Measurements from ENCODE around the gene GPC3.

GPC3 gene

DNA sequence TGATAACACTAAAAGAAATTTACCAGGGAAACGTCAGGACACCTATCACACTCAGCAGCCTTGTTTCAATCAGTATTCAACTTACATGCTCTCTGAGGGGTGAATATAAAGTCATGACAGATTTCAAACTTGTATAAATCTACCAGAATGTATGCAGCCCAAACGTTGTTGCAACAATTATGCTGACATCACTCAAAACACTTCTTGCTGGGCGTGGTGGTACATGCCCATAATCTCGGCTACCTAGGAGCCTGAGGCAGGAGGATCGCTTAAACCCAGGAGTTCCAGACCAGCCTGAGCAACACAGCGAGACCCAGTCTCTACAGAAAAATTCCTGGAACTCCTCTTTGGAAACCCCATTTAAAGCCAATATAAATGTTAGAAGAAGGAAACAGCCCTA lies 303.5 kb downstream of the GPC3 start:
- DNase-seq (ENCODE audit: low read depth) = no peak

DNA sequence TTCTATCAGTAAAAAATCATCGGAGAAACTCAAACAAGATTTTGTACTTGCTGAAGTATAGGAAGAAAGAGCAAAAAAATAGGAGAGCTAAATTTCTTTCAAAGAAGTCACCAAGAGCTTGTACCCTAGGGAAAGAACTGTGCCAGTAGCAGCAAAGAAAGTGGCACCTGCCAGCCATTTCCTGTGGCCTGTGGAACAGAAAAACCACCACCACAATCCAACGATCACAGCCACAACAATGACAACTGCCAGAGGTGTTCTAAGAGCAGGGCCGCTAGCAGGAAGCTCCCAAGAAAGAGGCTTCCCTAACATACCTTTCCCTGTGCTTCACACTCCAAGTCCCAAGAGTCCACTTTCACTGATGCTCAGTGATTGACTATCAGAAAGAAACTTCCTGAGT lies 304.0 kb downstream of the GPC3 start:
- no peak for DNase-seq (ENCODE audit: low read depth)

GRCh38 chrX:133677123-133678063 lies 308.0 kb downstream of the GPC3 start:
- DNase-seq (ENCODE audit: low read depth) = no peak

GRCh38 chrX:133676344-133677122 lies 308.9 kb downstream of the GPC3 start:
- DNase-seq (ENCODE audit: low read depth) = no peak

DNA sequence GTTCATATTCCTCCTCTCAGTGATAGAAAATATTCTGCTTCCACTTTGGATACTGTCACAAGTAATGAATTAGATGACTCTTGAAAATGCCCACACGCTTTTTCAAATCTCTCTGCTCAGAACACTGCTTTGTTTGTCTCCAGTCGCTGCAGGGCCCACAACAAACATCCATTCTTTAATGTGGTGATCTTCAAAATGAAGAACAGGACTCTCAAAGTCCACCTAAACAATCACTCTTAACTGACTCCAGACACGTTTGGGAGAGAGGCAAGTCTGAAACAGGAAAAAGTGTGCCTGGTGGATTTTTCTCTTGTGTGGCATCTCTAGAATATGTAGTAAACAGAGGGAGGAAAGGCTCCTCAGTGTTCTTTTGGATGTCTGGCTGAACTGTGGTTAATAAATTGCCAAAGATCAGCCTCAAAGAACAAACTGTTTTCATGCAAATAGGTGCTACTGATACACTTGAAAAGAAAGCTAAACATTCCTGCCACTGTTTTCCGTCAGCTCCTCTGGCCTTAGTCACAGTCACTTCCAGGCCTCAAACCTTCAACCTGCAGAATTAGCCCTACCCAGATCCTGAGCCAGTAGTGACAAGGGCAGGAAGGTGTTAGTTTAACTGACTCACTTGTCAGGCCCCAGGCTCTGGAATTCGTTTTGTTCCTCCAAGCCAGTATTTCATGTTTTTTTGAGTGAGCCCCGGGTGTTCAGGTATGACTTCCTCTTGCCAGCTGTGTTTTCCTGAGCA lies 310.5 kb downstream of the GPC3 start:
- no peak for DNase-seq (ENCODE audit: low read depth)

- DNase-seq (ENCODE audit: low read depth) = peak; percentile 1
Observed at GRCh38 chrX:133670383-133670782, 315.0 kb downstream of the GPC3 start.

DNA sequence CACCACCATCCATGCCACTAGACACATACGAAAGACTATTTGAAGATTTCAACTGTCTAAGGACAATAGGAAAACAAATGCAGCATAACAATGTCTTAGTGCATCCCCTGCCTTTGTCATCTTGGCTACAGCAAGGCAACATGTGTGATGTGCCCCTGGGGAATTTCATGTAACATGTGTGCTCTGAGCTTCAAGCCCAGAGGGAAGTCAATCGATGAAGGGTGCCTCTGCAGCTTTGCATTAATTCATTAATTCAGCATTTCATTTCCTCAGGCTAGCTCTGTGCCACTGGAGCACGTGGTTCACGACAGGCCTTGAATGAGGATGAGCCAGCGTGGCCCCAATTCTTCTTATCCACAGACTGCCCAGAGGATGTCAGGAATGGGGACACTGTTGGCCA lies 316.2 kb downstream of the GPC3 start:
- DNase-seq (ENCODE audit: low read depth) = no peak

- no peak for DNase-seq (ENCODE audit: low read depth)
Observed at GRCh38 chrX:133668225-133668931, 317.0 kb downstream of the GPC3 start.

- DNase-seq (ENCODE audit: low read depth) = no peak
Observed at GRCh38 chrX:133666256-133666655, 319.1 kb downstream of the GPC3 start.

DNA sequence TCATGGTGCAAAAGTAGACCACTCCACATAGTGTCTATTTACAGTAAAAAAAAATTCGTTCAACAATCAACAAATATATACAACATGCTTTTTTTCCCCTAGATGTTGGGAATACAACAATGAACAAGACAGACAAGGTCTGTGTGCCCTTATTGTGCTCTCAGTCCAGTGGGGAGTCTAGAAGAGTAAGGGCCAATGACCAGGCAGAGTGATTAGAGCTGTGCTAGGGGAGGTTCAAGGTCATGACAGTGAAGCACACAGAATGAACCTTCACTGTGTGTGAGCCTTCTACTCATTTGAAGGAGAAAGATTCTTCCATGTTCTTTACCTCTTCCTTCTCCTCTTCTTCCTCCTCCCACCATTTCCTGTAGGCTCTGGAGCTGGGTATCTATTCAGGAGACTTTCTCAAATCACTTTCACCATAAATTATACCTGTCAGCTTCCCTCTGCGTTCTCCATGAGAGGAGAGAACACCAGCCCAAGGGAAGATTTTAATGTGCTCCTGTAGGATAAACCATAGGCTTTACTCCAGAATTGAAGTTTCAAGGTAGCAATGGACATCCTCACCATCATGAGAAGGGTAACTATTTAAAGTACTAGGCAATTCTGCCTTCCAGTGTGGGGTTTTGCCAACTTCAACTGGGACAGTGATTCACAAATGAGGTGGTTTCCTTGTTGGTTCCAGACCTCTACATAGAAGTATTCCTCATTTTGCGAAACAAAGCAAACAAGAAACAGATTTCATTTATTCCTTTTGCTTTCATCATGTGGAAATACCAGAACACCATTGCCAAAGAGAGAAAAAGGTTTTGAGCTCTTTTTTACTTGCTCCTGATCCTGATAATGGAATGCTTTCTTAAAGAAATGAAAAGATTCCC lies 323.2 kb downstream of the GPC3 start:
- DNase-seq (ENCODE audit: low read depth) = no peak

DNA sequence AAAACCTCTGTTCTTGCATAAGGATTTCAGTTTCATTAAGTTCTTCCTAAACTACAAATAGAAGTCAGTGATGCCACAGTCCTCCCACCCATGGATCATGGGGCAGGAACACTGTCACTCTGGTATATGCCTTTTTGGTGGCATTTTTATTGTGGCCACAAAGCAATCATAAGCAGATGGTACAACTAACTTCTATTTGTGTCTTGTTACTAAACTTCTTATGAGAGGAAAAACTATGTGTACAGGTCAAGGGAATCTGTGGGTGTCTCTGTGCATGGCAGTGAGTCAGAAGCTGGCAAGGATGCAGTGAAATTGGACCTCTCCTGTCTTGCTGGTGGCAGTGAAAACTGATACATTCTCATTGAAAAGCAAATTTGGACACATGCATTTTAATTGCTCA lies 325.1 kb downstream of the GPC3 start:
- no peak for DNase-seq (ENCODE audit: low read depth)

DNA sequence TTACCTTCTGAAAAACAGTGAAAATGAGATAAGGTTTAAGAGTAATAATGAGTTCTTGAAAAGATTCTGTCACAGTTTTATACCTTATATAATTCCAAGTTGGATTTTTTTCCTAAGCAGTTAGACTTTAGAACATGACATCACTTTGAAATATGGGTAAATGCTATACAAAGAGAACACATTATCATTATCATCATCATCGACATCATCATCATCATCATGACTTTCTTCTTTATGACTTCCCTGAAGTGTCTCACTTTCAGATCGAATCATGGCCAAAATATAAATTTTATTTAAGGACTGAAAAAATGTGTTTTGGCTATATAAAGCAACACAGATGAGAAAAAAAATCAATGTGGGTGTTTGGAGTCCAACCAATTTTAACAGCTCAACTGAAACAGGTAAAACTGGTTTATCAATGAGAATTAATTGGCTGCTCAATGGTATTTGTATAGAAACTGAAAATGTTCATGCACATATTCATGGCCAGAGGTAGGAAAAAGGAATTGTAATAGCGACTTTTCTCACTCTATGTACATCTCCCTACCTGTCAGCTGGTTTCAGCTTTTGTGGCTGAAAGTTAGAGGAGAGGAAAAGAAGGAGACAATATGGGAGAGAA lies 327.0 kb downstream of the GPC3 start:
- DNase-seq (ENCODE audit: low read depth) = no peak

DNA sequence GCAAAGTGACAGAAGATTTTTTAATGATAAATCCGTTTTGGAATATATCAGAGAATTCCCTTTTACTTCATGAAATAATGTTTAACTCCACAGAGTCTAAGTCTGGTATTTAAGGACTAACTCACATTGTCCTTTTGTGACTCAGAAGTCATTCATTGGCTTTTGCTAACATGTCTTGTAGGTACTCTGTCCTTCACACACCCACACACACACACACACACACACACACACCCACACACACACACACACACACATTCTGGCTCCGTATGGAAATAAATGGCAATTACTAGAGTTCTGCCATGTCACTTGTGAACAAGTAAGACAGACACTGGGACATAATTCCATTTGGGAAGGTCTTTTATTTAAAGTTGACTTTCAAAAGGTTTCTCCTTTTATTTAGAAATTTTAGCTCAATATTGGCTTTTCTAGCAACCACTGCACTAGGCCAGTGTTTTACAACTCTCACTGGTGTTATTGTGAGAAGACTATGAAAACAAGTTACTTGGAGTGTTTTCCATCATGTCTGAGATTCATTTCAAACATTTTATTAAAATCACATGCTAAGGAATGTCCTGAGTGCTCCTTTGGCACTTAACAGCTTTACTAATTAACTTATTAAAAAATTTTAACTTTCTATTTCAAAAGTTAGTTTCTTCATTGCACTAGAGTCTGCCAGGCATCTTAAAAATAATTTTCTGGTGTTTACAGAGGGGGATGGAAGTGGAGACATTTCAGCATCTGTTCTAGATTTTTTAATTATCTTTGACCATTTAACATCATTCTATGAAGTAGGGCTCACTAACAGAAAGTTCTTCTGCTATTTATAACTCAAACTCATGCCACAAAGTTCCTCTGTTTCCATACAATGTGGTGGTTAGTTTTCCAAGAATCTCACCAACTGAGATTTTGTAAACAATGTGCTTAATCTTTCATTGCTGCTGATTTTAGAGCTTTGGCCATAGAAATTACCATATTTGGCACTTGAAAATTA lies 329.8 kb downstream of the GPC3 start:
- DNase-seq (ENCODE audit: low read depth) = no peak

DNA sequence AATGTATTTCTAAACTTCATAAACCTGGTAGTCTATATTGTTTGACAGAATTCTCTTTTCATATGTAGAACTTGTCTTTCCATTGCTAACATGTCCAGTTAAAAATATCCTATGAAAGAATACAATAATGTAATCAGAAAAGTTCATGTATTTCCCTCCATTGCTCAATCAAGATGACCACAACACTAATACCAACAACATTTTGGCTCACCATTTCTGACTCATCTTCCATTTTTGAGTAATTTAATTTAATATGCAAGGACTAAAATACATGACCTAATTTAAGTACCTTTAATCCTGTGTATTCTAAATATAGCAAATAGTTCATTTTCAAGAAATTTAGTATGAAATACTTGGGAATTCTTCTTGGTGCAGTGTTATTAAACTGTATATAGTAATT lies 330.6 kb downstream of the GPC3 start:
- DNase-seq (ENCODE audit: low read depth) = no peak

- no peak for DNase-seq (ENCODE audit: low read depth)
Observed at GRCh38 chrX:133653358-133653757, 332.0 kb downstream of the GPC3 start.

DNA sequence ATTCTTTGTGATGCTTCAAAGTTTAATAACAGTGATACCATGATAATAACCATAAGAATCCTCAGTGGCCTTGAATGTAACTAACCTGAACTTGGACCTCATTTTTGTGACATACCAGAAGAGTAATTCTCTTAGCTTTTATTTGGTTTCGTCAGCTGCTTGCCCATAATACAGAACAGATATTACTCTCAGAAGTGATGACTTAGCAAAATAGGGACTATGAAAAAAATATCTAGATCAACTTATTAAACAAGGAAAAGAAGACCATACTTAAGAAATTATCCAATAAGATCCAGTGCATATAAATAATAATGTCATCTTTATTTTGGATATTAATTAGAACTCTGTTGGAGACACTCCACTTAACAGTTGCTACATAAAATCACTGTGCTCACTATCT lies 333.2 kb downstream of the GPC3 start:
- DNase-seq (ENCODE audit: low read depth) = no peak

GRCh38 chrX:133650239-133650638 lies 335.2 kb downstream of the GPC3 start:
- DNase-seq (ENCODE audit: low read depth) = no peak

GRCh38 chrX:133649651-133650050 lies 335.7 kb downstream of the GPC3 start:
- no peak for DNase-seq (ENCODE audit: low read depth)

GRCh38 chrX:133648594-133648993 lies 336.8 kb downstream of the GPC3 start:
- no peak for DNase-seq (ENCODE audit: low read depth)
